ENCODE measurements around the gene KRT80.

DNA sequence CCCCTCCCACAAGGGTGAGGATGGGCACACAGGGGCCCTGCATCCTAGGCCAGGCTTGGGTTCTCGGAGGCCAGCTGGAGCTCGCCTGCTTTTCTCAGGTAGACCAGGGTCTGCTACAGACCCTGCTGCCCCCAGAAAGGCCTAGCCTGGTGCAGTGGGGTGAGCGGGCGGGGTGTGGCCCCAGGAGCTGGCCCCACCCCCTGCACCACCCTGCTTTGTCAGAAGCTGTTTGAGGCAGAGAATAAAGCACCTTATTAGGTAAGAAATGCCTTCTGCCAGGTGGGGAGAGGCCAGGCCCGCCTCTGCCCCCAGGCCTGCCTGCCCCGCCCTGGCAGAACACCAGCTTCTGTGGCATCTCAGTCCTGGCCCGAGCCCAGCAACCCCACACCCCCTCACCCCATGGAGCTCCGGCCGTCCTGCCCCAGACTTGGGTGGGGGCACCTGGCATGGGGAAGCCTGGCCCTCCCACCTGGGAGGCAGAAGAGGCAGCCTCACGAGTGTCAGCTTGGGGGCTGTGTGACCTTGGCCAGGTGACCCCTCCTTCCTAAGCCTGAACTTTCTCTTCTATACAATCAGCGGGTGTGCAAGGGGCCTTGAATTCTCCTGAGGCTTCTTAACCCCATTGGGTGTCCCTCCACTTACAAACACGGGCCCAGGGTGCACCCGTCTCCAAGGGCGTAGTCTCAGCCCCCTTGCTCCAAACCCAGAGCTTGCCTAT lies 43.2 kb downstream of the KRT80 start:
- TF ChIP-seq, protein P1, sequence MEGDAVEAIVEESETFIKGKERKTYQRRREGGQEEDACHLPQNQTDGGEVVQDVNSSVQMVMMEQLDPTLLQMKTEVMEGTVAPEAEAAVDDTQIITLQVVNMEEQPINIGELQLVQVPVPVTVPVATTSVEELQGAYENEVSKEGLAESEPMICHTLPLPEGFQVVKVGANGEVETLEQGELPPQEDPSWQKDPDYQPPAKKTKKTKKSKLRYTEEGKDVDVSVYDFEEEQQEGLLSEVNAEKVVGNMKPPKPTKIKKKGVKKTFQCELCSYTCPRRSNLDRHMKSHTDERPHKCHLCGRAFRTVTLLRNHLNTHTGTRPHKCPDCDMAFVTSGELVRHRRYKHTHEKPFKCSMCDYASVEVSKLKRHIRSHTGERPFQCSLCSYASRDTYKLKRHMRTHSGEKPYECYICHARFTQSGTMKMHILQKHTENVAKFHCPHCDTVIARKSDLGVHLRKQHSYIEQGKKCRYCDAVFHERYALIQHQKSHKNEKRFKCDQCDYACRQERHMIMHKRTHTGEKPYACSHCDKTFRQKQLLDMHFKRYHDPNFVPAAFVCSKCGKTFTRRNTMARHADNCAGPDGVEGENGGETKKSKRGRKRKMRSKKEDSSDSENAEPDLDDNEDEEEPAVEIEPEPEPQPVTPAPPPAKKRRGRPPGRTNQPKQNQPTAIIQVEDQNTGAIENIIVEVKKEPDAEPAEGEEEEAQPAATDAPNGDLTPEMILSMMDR (IDR thresholded peaks at IDR 0.05) = no peak
- no peak for TF ChIP-seq POLR2A (IDR thresholded peaks at IDR 0.05)
- TF ChIP-seq POLR2AphosphoS5 (IDR thresholded peaks at IDR 0.05) = no peak
- no peak for TF ChIP-seq EP300 (IDR thresholded peaks at IDR 0.05)
